Measurements from ENCODE around the gene BLOC1S6.
A peak's percentile ranks its signal among the peaks of the same experiment; 100 is the strongest.

Gene BLOC1S6

DNA sequence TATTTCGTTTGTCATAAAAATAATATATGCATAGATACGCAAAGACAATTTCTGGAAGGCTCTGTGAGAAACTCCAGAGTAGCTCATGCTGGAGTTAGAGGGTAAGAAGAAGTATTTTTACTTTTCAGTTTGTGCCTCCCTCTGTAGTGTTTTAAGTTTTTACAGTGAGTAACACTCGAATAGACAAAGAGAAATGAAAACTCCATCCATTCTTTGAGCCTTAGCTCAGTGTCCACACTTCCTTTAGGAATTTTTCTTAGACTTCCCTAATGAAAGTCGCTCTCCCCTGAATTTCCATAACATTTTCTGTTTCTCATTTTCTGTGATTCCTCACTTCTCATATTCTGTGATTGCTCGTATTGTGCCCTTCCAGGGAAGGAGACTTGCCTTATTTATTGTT lies 2.1 kb downstream of the BLOC1S6 start:
- no peak overlapping the region for H3K4me3 ChIP-seq (ENCODE audit: low read depth in 1 of 2, low read length in 2 of 2)
- no peak overlapping the region for H3K27ac ChIP-seq (ENCODE audit: low read depth, low read length)
- H3K9me3 ChIP-seq (ENCODE audit: low read length) = no peaks in the 10 kb centered on the region
- no peaks in the 10 kb centered on the region for H3K27me3 ChIP-seq (ENCODE audit: control insufficient read depth in 1 of 2, insufficient read depth in 2 of 2, low read length in 2 of 2)
- H3K36me3 ChIP-seq (ENCODE audit: insufficient read depth, low read length) = peaks cover 7% of the 10 kb centered on the region
- peak overlapping the region; percentile 84 for H3K9ac ChIP-seq (ENCODE audit: low read length)
- H3K4me1 ChIP-seq (ENCODE audit: insufficient read depth, low read length) = peaks cover 31% of the 10 kb centered on the region

DNA sequence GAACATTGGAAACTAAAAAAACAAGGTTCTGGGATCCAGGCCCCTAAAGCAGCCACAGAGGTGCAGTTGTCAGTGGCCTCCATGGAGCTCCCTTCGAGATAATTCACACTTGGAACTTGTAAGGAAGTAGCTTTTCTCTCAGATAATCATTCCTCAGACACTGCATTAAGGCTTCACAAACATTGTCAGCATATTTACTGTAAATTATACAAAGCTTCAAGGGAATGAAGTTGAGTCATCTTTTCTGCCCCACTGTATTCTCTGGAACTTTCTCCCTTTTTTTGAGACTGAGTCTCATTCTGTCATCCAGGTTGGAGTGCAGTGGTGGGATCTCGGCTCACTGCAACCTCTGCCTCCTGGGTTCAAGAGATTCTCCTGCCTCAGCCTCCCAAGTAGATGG lies 7.1 kb downstream of the BLOC1S6 start:
- H3K27me3 ChIP-seq (ENCODE audit: control insufficient read depth in 1 of 2, insufficient read depth in 2 of 2, low read length in 2 of 2) = no peaks in the 10 kb centered on the region
- peaks cover 6% of the 10 kb centered on the region for H3K4me1 ChIP-seq (ENCODE audit: insufficient read depth, low read length)
- H3K4me3 ChIP-seq (ENCODE audit: low read depth in 1 of 2, low read length in 2 of 2) = no peak overlapping the region
- H3K36me3 ChIP-seq (ENCODE audit: insufficient read depth, low read length) = peaks cover 27% of the 10 kb centered on the region
- H3K9me3 ChIP-seq (ENCODE audit: low read length) = no peaks in the 10 kb centered on the region
- H3K27ac ChIP-seq (ENCODE audit: low read depth, low read length) = no peak overlapping the region
- H3K9ac ChIP-seq (ENCODE audit: low read length) = no peak overlapping the region

DNA sequence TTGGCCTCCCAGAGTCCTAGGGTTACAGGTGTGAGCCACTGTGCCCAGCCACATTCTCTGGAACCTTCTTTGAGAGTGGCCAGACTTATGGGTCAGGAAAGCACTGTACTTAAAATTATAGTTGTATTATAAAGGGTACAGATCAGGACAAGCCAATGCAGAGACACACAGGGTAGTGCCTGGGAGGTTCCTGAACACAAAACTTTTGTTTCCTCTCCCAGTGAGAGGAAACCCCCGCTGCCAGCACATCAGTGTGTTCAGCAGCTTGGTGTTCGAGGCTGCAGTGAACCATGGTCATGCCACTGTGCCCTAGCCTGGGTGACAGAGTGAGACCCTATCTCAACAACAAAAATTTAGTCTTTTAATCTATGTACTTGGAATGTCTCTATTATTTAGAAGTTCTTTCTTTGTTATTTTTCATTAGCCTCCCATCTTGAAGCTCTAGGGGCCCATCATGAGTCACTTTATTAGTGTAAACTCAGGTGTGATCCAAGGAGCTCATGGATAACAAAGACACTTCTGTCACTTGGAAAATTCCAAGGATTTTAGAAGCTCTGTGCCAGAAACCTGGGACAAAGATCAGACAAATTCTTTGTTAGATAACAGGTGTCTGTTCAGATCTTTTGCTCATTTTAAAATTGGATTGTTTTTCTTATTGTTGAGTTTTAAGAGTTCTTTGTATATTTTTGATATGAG lies 7.8 kb downstream of the BLOC1S6 start:
- Histone ChIP-seq H3K27ac (ENCODE audit: low read depth, low read length) (no peak overlapping the region), H3K9ac (ENCODE audit: low read length) (no peak overlapping the region), H3K4me1 (ENCODE audit: insufficient read depth, low read length) (no peaks in the 10 kb centered on the region), H3K27me3 (ENCODE audit: control insufficient read depth in 1 of 2, insufficient read depth in 2 of 2, low read length in 2 of 2) (no peaks in the 10 kb centered on the region), H3K9me3 (ENCODE audit: low read length) (no peaks in the 10 kb centered on the region), H3K4me3 (ENCODE audit: low read depth in 1 of 2, low read length in 2 of 2) (no peak overlapping the region), H3K36me3 (ENCODE audit: insufficient read depth, low read length) (peaks cover 27% of the 10 kb centered on the region)

DNA sequence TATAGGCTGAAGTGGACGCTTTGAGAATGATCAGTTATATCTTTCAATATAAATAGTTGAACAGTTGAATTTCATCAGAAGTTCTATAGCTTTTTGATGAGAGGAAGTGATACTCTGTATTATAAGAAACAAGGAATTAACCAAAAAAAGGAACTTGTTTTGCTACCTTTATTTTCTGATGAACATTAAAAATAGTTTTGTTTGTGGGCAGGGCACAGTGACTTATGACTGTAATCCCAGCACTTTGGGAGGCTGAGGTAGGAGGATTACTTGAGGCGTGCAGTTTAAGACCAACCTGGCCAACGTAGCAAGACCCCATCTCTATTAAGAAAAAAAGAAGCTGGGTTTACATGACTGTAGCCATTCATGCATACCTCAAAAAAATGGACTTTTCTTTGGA lies 16.7 kb downstream of the BLOC1S6 start:
- no peak overlapping the region for H3K27ac ChIP-seq (ENCODE audit: low read depth, low read length)
- H3K4me3 ChIP-seq (ENCODE audit: low read depth in 1 of 2, low read length in 2 of 2) = no peak overlapping the region
- H3K36me3 ChIP-seq (ENCODE audit: insufficient read depth, low read length) = peaks cover 21% of the 10 kb centered on the region
- H3K9me3 ChIP-seq (ENCODE audit: low read length) = no peaks in the 10 kb centered on the region
- H3K9ac ChIP-seq (ENCODE audit: low read length) = no peak overlapping the region
- H3K4me1 ChIP-seq (ENCODE audit: insufficient read depth, low read length) = no peaks in the 10 kb centered on the region
- no peaks in the 10 kb centered on the region for H3K27me3 ChIP-seq (ENCODE audit: control insufficient read depth in 1 of 2, insufficient read depth in 2 of 2, low read length in 2 of 2)

DNA sequence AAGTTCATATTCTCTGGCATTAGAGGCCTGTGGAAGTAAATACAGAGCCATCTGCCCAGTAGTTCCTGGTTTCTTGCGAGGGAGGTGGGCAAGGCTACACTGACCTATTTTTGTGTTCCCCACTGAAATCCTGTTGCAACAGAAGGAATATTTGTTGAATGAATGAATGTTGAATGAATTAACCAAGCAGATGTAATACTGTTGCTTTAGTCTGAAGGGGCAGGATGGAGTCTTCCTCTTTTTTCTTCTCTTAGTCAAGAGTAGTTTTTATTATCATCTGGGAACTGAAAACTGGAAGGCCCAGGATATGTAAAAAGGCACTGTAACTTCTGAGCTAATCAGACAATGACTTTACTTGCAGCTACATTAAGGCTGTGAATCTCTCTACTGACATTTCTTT lies 17.1 kb downstream of the BLOC1S6 start:
- Histone ChIP-seq H3K27ac (ENCODE audit: low read depth, low read length) (no peak overlapping the region), H3K4me3 (ENCODE audit: low read depth in 1 of 2, low read length in 2 of 2) (no peak overlapping the region), H3K4me1 (ENCODE audit: insufficient read depth, low read length) (no peaks in the 10 kb centered on the region), H3K9ac (ENCODE audit: low read length) (no peak overlapping the region), H3K27me3 (ENCODE audit: control insufficient read depth in 1 of 2, insufficient read depth in 2 of 2, low read length in 2 of 2) (no peaks in the 10 kb centered on the region), H3K36me3 (ENCODE audit: insufficient read depth, low read length) (peaks cover 21% of the 10 kb centered on the region), H3K9me3 (ENCODE audit: low read length) (no peaks in the 10 kb centered on the region)

DNA sequence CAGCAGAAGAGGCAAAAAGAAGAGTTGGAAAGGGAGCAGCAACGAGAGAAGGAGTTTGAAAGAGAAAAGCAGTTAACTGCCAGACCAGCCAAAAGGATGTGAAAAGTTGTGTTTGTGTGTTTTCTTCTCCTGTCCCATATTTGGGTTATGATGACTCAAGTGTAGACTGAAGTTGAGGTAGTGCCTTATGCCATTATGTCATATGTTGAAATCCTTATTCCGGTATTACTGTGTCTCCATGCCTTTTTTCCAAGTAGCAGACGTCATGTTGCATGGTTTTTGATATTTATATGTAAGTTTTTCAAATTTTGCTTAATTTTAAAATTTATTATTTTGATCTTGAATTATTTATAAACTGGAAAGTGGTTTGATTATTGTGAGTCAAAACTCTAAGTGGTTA lies 19.2 kb downstream of the BLOC1S6 start:
- Histone ChIP-seq H3K4me3 (ENCODE audit: low read depth in 1 of 2, low read length in 2 of 2) (no peak overlapping the region), H3K9me3 (ENCODE audit: low read length) (no peaks in the 10 kb centered on the region), H3K4me1 (ENCODE audit: insufficient read depth, low read length) (no peaks in the 10 kb centered on the region), H3K27me3 (ENCODE audit: control insufficient read depth in 1 of 2, insufficient read depth in 2 of 2, low read length in 2 of 2) (no peaks in the 10 kb centered on the region), H3K36me3 (ENCODE audit: insufficient read depth, low read length) (peaks cover 21% of the 10 kb centered on the region), H3K9ac (ENCODE audit: low read length) (no peak overlapping the region), H3K27ac (ENCODE audit: low read depth, low read length) (no peak overlapping the region)

DNA sequence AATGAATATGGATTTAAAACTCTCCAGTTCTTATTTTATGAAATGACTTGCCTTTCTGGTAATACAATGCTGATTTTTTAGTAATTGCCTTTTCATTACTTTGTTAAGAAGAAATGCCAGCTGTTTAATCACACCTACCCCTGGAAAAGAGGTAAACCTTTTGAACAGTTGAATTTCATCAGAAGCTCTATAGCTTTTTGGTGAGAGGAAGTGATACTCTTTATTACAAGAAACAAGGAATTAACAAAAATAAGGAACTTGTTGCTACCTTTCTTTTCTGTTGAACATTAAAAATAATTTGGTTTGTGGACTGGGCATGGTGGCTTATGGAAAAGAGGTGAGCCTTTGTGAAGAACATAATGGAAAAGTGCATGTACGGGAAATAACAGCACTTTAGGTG lies 19.7 kb downstream of the BLOC1S6 start:
- peaks cover 21% of the 10 kb centered on the region for H3K36me3 ChIP-seq (ENCODE audit: insufficient read depth, low read length)
- H3K9ac ChIP-seq (ENCODE audit: low read length) = no peak overlapping the region
- no peaks in the 10 kb centered on the region for H3K9me3 ChIP-seq (ENCODE audit: low read length)
- no peaks in the 10 kb centered on the region for H3K27me3 ChIP-seq (ENCODE audit: control insufficient read depth in 1 of 2, insufficient read depth in 2 of 2, low read length in 2 of 2)
- no peak overlapping the region for H3K4me3 ChIP-seq (ENCODE audit: low read depth in 1 of 2, low read length in 2 of 2)
- H3K4me1 ChIP-seq (ENCODE audit: insufficient read depth, low read length) = no peaks in the 10 kb centered on the region
- H3K27ac ChIP-seq (ENCODE audit: low read depth, low read length) = no peak overlapping the region

DNA sequence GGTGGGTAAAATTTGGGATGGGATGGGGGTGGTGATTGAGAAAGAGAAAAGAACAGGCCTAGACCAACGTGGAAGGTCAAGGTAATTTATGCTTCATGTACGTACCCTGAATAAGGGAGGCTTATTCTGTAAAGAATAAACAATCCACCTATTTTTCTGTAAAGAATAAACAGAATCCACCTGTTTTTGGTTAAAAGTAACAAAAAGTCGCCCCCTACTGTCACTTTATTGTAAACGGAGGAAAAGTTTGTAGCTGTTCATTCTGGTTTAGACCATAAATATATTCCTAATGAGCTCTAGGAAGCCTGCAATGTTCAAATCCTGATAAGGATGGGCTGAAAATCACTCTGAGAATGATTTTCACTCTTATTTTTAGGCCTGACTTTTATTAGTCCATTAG lies 24.1 kb downstream of the BLOC1S6 start:
- Histone ChIP-seq H3K9me3 (ENCODE audit: low read length) (no peaks in the 10 kb centered on the region), H3K36me3 (ENCODE audit: insufficient read depth, low read length) (peaks cover 12% of the 10 kb centered on the region), H3K27ac (ENCODE audit: low read depth, low read length) (no peak overlapping the region), H3K9ac (ENCODE audit: low read length) (no peak overlapping the region), H3K4me1 (ENCODE audit: insufficient read depth, low read length) (peaks cover 4% of the 10 kb centered on the region), H3K27me3 (ENCODE audit: control insufficient read depth in 1 of 2, insufficient read depth in 2 of 2, low read length in 2 of 2) (no peaks in the 10 kb centered on the region), H3K4me3 (ENCODE audit: low read depth in 1 of 2, low read length in 2 of 2) (no peak overlapping the region)

DNA sequence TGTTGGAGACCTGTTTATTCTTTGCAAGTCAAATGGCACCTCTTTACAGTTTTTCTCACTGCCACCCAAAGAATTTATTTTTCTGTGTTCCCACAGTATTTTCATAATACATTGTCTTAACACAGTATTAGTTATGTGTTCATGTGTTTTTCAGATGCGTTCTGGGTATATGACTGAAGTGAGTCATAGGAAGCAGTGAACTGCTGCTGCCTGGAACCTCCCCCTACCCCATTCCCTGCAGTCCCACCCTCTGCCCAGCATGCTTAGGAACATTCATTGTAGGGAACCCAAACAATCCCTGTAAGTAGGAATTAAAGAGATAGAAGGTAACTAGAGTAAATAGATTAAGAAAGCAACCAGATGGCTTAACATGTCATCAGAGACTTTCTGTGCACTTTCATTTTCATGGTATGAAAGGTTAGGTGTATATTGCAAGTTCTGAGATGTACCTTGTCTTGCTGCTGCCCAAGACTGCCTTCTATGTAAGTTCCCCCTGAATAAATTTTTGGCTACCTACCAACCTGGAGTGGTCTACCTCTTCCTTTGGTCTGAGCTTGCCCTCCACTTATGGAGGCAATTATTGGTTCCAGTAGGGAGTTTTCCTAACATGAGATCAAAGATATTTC lies 25.7 kb downstream of the BLOC1S6 start:
- no peaks in the 10 kb centered on the region for H3K27me3 ChIP-seq (ENCODE audit: control insufficient read depth in 1 of 2, insufficient read depth in 2 of 2, low read length in 2 of 2)
- H3K27ac ChIP-seq (ENCODE audit: low read depth, low read length) = no peak overlapping the region
- peaks cover 4% of the 10 kb centered on the region for H3K4me1 ChIP-seq (ENCODE audit: insufficient read depth, low read length)
- H3K36me3 ChIP-seq (ENCODE audit: insufficient read depth, low read length) = peaks cover 3% of the 10 kb centered on the region
- no peaks in the 10 kb centered on the region for H3K9me3 ChIP-seq (ENCODE audit: low read length)
- H3K4me3 ChIP-seq (ENCODE audit: low read depth in 1 of 2, low read length in 2 of 2) = no peak overlapping the region
- no peak overlapping the region for H3K9ac ChIP-seq (ENCODE audit: low read length)

DNA sequence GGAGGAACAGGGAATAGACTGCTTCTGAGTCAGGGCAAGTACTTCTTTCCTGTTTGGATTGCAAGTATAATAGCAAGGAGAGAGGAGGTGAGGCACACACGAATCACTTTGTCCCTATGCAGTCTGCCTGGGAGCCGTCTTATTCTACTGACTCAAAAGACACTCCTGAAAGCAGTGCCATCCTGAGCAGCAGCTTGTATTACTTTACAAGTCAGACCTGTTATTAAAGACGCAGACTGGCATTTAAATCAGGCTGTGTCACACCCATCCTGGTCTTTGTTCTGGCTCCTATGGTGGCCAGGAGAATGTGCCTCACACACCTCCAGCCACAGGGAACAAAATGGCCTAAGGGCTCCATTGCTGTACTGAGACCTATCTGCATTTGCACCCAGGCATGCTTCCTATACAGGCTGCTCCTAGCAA lies 29.7 kb downstream of the BLOC1S6 start:
- peaks cover 4% of the 10 kb centered on the region for H3K4me1 ChIP-seq (ENCODE audit: insufficient read depth, low read length)
- no peaks in the 10 kb centered on the region for H3K27me3 ChIP-seq (ENCODE audit: control insufficient read depth in 1 of 2, insufficient read depth in 2 of 2, low read length in 2 of 2)
- H3K9ac ChIP-seq (ENCODE audit: low read length) = no peak overlapping the region
- no peak overlapping the region for H3K27ac ChIP-seq (ENCODE audit: low read depth, low read length)
- no peaks in the 10 kb centered on the region for H3K36me3 ChIP-seq (ENCODE audit: insufficient read depth, low read length)
- H3K9me3 ChIP-seq (ENCODE audit: low read length) = no peaks in the 10 kb centered on the region
- H3K4me3 ChIP-seq (ENCODE audit: low read depth in 1 of 2, low read length in 2 of 2) = no peak overlapping the region

DNA sequence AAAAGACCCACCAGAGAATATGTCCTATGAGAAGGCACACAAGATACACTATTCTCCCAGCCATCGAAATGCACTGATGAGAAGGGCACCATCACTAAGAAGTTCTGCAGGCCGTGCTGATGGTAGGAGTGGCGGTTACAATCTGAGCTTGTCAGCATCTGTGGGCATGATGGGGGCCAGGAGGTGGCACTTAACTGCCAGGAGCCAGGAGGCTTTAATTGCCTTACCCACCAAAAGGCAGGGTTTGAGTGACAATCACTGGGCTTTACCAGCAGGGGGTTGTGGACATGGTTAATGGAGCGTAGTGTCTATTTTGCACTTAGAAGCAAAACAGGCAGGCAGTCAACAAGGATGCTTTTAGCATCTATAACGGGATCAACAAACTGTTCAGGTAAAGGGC lies 31.6 kb downstream of the BLOC1S6 start:
- H3K36me3 ChIP-seq (ENCODE audit: insufficient read depth, low read length) = no peaks in the 10 kb centered on the region
- H3K27ac ChIP-seq (ENCODE audit: low read depth, low read length) = no peak overlapping the region
- H3K4me3 ChIP-seq (ENCODE audit: low read depth in 1 of 2, low read length in 2 of 2) = no peak overlapping the region
- no peaks in the 10 kb centered on the region for H3K9me3 ChIP-seq (ENCODE audit: low read length)
- H3K9ac ChIP-seq (ENCODE audit: low read length) = no peak overlapping the region
- no peaks in the 10 kb centered on the region for H3K27me3 ChIP-seq (ENCODE audit: control insufficient read depth in 1 of 2, insufficient read depth in 2 of 2, low read length in 2 of 2)
- H3K4me1 ChIP-seq (ENCODE audit: insufficient read depth, low read length) = peaks cover 4% of the 10 kb centered on the region

DNA sequence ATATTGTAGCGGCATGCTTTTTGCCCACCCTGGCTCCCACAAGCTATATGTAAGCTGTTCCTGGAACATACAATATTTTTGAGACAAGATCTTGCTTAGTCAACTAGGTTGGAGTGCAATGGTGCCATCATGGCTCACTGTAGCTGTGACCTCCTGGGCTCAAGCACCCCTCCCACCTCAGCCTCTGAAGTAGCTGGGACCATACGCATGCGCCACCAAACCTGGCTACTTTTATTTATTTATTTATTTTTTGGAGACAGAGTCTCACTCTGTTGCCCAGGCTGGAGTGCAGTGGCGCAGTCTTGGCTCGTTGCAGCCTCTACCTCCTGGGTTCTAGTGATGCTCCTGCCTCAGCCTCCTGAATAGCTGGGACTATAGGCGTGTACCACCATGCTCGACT lies 41.0 kb downstream of the BLOC1S6 start:
- Histone ChIP-seq H3K27ac (ENCODE audit: low read depth, low read length) (no peak overlapping the region), H3K4me3 (ENCODE audit: low read depth in 1 of 2, low read length in 2 of 2) (no peak overlapping the region), H3K9ac (ENCODE audit: low read length) (no peak overlapping the region), H3K27me3 (ENCODE audit: control insufficient read depth in 1 of 2, insufficient read depth in 2 of 2, low read length in 2 of 2) (no peaks in the 10 kb centered on the region), H3K4me1 (ENCODE audit: insufficient read depth, low read length) (no peaks in the 10 kb centered on the region), H3K9me3 (ENCODE audit: low read length) (no peaks in the 10 kb centered on the region), H3K36me3 (ENCODE audit: insufficient read depth, low read length) (no peaks in the 10 kb centered on the region)
